Measurements from ENCODE around the gene ZFYVE16. TPM values are rescaled to one million over a fixed set of nuclear protein-coding genes. Genes with fewer than 3 reads are reported as not detected.
"Not testable (repeated sequence)": the region's sequence is repeated elsewhere in the genome, so short reads cannot be mapped to it uniquely, and the experiment has no call there.

ZFYVE16 gene
- total and polyA plus RNA-seq, 2 donors = 15.6 to 141 TPM

- not testable (repeated sequence) for H3K4me3 ChIP-seq (ENCODE audit: low read depth, low read length); DNase-seq (ENCODE audit: extremely low spot score); H3K36me3 ChIP-seq (ENCODE audit: insufficient read depth); H3K4me1 ChIP-seq (ENCODE audit: insufficient read depth); H3K27ac ChIP-seq (ENCODE audit: low read depth)
Measured at GRCh38 chr5:80391267-80391666, 16.6 kb upstream of the ZFYVE16 start.

- Histone ChIP-seq H3K4me3 (ENCODE audit: low read depth, low read length) (no peak overlapping the region), H3K4me1 (ENCODE audit: insufficient read depth) (no peaks in the 10 kb centered on the region), H3K27ac (ENCODE audit: low read depth) (no peak overlapping the region), H3K36me3 (ENCODE audit: insufficient read depth) (no peaks in the 10 kb centered on the region)
- DNase-seq (ENCODE audit: extremely low spot score) = no peak
- 66% methylated on average over 1 of the region's 1 CpG for WGBS
Measured at GRCh38 chr5:80399526-80400239, 8.2 kb upstream of the ZFYVE16 start.

- not testable (repeated sequence) for H3K4me1 ChIP-seq (ENCODE audit: insufficient read depth); H3K36me3 ChIP-seq (ENCODE audit: insufficient read depth); DNase-seq (ENCODE audit: extremely low spot score); H3K4me3 ChIP-seq (ENCODE audit: low read depth, low read length); H3K27ac ChIP-seq (ENCODE audit: low read depth)
- 96% methylated on average over 1 of the region's 1 CpG for WGBS
Measured at GRCh38 chr5:80400368-80400767, 7.5 kb upstream of the ZFYVE16 start.

GRCh38 chr5:80403782-80404181 lies 4.1 kb upstream of the ZFYVE16 start:
- Histone ChIP-seq H3K4me1 (ENCODE audit: insufficient read depth) (no peaks in the 10 kb centered on the region), H3K36me3 (ENCODE audit: insufficient read depth) (no peaks in the 10 kb centered on the region), H3K27ac (ENCODE audit: low read depth) (no peak overlapping the region), H3K4me3 (ENCODE audit: low read depth, low read length) (no peak overlapping the region)
- no peak for DNase-seq (ENCODE audit: extremely low spot score)
- 82% methylated on average over 2 of the region's 2 CpGs for WGBS

GRCh38 chr5:80406980-80407734 lies 707 bp upstream of the ZFYVE16 start:
- Histone ChIP-seq H3K4me1 (ENCODE audit: insufficient read depth) (no peaks in the 10 kb centered on the region), H3K4me3 (ENCODE audit: low read depth, low read length) (peak overlapping the region; percentile 75), H3K36me3 (ENCODE audit: insufficient read depth) (no peaks in the 10 kb centered on the region), H3K27ac (ENCODE audit: low read depth) (peak overlapping the region; percentile 98)
- WGBS = 10% methylated on average over 31 of the region's 31 CpGs
- DNase-seq (ENCODE audit: extremely low spot score) = no peak

- Histone ChIP-seq H3K4me1 (ENCODE audit: insufficient read depth) (no peaks in the 10 kb centered on the region), H3K4me3 (ENCODE audit: low read depth, low read length) (peak overlapping the region; percentile 75), H3K36me3 (ENCODE audit: insufficient read depth) (no peaks in the 10 kb centered on the region), H3K27ac (ENCODE audit: low read depth) (peak overlapping the region; percentile 91)
- DNase-seq (ENCODE audit: extremely low spot score) = no peak
- 4% methylated on average over 24 of the region's 24 CpGs for WGBS
Measured at GRCh38 chr5:80408484-80409366, 861 bp downstream of the ZFYVE16 start.

- Histone ChIP-seq H3K27ac (ENCODE audit: low read depth) (no peak overlapping the region), H3K36me3 (ENCODE audit: insufficient read depth) (no peaks in the 10 kb centered on the region), H3K4me1 (ENCODE audit: insufficient read depth) (no peaks in the 10 kb centered on the region), H3K4me3 (ENCODE audit: low read depth, low read length) (no peak overlapping the region)
- WGBS = 45% methylated on average over 6 of the region's 6 CpGs
- no peak for DNase-seq (ENCODE audit: extremely low spot score)
Measured at GRCh38 chr5:80409367-80409966, 1.6 kb downstream of the ZFYVE16 start.

GRCh38 chr5:80411589-80412219 lies 3.8 kb downstream of the ZFYVE16 start:
- DNase-seq (ENCODE audit: extremely low spot score) = no peak
- H3K4me1 ChIP-seq (ENCODE audit: insufficient read depth) = no peaks in the 10 kb centered on the region
- H3K36me3 ChIP-seq (ENCODE audit: insufficient read depth) = no peaks in the 10 kb centered on the region
- H3K4me3 ChIP-seq (ENCODE audit: low read depth, low read length) = no peak overlapping the region
- H3K27ac ChIP-seq (ENCODE audit: low read depth) = no peak overlapping the region
- WGBS = 66% methylated on average over 3 of the region's 3 CpGs

GRCh38 chr5:80414113-80414512 lies 6.2 kb downstream of the ZFYVE16 start:
- 92% methylated on average over 1 of the region's 1 CpG for WGBS
- Histone ChIP-seq H3K36me3 (ENCODE audit: insufficient read depth) (peaks cover 2% of the 10 kb centered on the region), H3K27ac (ENCODE audit: low read depth) (no peak overlapping the region), H3K4me1 (ENCODE audit: insufficient read depth) (no peaks in the 10 kb centered on the region), H3K4me3 (ENCODE audit: low read depth, low read length) (no peak overlapping the region)
- DNase-seq (ENCODE audit: extremely low spot score) = no peak

- no peaks in the 10 kb centered on the region for H3K4me1 ChIP-seq (ENCODE audit: insufficient read depth)
- H3K27ac ChIP-seq (ENCODE audit: low read depth) = no peak overlapping the region
- H3K4me3 ChIP-seq (ENCODE audit: low read depth, low read length) = no peak overlapping the region
- peaks cover 2% of the 10 kb centered on the region for H3K36me3 ChIP-seq (ENCODE audit: insufficient read depth)
- 100% methylated on average over 1 of the region's 1 CpG for WGBS
- no peak for DNase-seq (ENCODE audit: extremely low spot score)
Measured at GRCh38 chr5:80417973-80418372, 10.1 kb downstream of the ZFYVE16 start.

GRCh38 chr5:80424365-80424764 lies 16.5 kb downstream of the ZFYVE16 start:
- H3K27ac ChIP-seq (ENCODE audit: low read depth); H3K4me3 ChIP-seq (ENCODE audit: low read depth, low read length); H3K36me3 ChIP-seq (ENCODE audit: insufficient read depth); H3K4me1 ChIP-seq (ENCODE audit: insufficient read depth); DNase-seq (ENCODE audit: extremely low spot score): not testable (repeated sequence)
- WGBS = 98% methylated on average over 3 of the region's 3 CpGs

GRCh38 chr5:80435476-80435875 lies 27.6 kb downstream of the ZFYVE16 start:
- Histone ChIP-seq H3K4me3 (ENCODE audit: low read depth, low read length) (no peak overlapping the region), H3K36me3 (ENCODE audit: insufficient read depth) (peaks cover 4% of the 10 kb centered on the region), H3K4me1 (ENCODE audit: insufficient read depth) (no peaks in the 10 kb centered on the region), H3K27ac (ENCODE audit: low read depth) (no peak overlapping the region)
- DNase-seq (ENCODE audit: extremely low spot score) = no peak
- WGBS = 93% methylated on average over 8 of the region's 8 CpGs

- H3K4me1 ChIP-seq (ENCODE audit: insufficient read depth) = no peaks in the 10 kb centered on the region
- no peak overlapping the region for H3K4me3 ChIP-seq (ENCODE audit: low read depth, low read length)
- H3K27ac ChIP-seq (ENCODE audit: low read depth) = no peak overlapping the region
- WGBS = 91% methylated on average over 3 of the region's 3 CpGs
- DNase-seq (ENCODE audit: extremely low spot score) = no peak
- H3K36me3 ChIP-seq (ENCODE audit: insufficient read depth) = peaks cover 4% of the 10 kb centered on the region
Measured at GRCh38 chr5:80437326-80437725, 29.5 kb downstream of the ZFYVE16 start.
